Measurements from ENCODE around the gene RPS6KB2. TPM values are rescaled to one million over a fixed set of nuclear protein-coding genes. Genes with fewer than 3 reads are reported as not detected.

RPS6KB2 gene
- total RNA-seq, 4 donors from 2014 or later: 34.0 to 51.0 (median 48.0) TPM

DNA sequence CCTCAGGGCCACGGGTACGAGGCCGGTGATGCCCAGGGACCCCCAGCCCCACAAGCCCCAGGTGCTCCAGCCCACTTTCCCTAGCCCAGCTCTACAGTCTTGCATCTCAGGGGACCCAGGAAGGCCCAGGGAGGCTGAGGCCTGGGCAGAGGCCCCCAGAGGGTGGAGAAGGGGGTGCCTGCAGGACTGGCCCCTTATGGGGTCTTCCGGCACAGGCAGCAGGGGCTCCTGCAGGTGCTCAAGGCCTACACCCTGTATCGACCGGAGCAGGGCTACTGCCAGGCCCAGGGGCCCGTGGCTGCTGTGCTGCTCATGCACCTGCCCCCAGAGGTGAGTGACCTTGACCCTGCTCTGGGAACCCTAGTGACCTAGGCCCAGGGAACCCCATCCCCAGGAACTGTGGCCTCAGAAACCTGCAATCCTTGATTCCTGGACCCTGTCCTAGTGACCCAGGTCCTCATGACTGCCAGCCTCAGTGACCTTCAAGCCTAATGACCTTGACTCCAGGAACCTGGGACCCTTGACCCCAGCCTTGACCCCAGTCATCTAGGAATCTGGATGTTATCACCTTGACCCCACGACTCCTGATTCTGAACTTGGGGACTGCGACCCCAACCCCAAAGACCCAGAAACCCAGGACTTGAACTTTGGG is 22.5 kb upstream of the RPS6KB2 start:
- no peaks in the 10 kb centered on the region for H3K36me3 ChIP-seq
- H3K4me1 ChIP-seq: peaks cover 8 to 36% (median 28%) of the 10 kb centered on the region in 4 donors
- TF ChIP-seq EP300 (IDR thresholded peaks at IDR 0.05): no peak
- no peak for TF ChIP-seq CTCF (IDR thresholded peaks at IDR 0.05)
- TF ChIP-seq POLR2A (IDR thresholded peaks at IDR 0.05; ENCODE audit: low read depth): no peak
- TF ChIP-seq POLR2AphosphoS5 (IDR thresholded peaks at IDR 0.05): no peak
- no peak overlapping the region for H3K4me3 ChIP-seq
- H3K27me3 ChIP-seq: peaks cover 0 to 78% (median 9%) of the 10 kb centered on the region in 4 donors
- no peaks in the 10 kb centered on the region for H3K9me3 ChIP-seq
- WGBS: 88% methylated on average over 2 of the region's 9 CpGs
- DNase-seq (ENCODE audit: extremely low spot score): no peak
- intact Hi-C loops (cut with DNase I): no loop called here
- H3K27ac ChIP-seq (replicated peaks in 1 of 4): no peak overlapping the region

DNA sequence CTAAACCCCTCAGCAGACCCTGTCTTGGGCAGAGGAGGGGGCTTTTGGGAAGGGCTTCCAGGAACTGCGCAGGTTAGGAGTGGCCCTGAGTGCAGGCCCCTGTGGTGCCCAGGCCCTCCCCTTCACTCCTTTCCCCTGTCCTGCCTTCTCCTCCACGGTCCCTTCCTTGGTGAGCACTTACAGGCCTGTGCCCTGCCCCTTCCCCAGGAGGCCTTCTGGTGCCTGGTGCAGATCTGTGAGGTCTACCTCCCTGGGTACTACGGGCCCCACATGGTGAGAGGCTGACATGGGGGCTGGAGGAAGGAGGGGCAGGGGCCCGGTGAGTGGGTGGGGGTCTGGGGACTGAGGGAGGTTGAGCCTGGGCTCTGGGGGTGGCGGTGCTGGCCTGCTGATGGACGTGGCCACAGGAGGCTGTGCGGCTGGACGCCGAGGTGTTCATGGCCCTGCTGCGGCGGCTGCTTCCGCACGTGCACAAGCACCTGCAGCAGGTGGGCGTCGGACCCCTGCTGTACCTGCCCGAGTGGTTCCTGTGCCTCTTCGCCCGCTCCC is 21.8 kb upstream of the RPS6KB2 start:
- intact Hi-C loops (cut with DNase I): no loop called here
- H3K27ac ChIP-seq (replicated peaks in 1 of 4): no peak overlapping the region
- no peak for DNase-seq (ENCODE audit: extremely low spot score)

GRCh38 chr11:67406969-67407687 is 21.2 kb upstream of the RPS6KB2 start:
- H3K27ac ChIP-seq (replicated peaks in 1 of 4): no peak overlapping the region
- intact Hi-C loops (cut with DNase I): no loop called here

More for the DNA sequence above, 21.8 kb upstream of the RPS6KB2 start:
- peaks cover 6 to 32% (median 25%) of the 10 kb centered on the region in 4 donors for H3K4me1 ChIP-seq
- H3K27me3 ChIP-seq: peaks cover 0 to 85% (median 10%) of the 10 kb centered on the region in 4 donors
- 77% methylated on average over 14 of the region's 18 CpGs for WGBS
- TF ChIP-seq EP300 (IDR thresholded peaks at IDR 0.05): no peak
- TF ChIP-seq CTCF (IDR thresholded peaks at IDR 0.05): no peak
- TF ChIP-seq POLR2A (IDR thresholded peaks at IDR 0.05; ENCODE audit: low read depth): no peak
- no peak for TF ChIP-seq POLR2AphosphoS5 (IDR thresholded peaks at IDR 0.05)
- H3K9me3 ChIP-seq: no peaks in the 10 kb centered on the region
- H3K36me3 ChIP-seq: no peaks in the 10 kb centered on the region
- no peak overlapping the region for H3K4me3 ChIP-seq

DNA sequence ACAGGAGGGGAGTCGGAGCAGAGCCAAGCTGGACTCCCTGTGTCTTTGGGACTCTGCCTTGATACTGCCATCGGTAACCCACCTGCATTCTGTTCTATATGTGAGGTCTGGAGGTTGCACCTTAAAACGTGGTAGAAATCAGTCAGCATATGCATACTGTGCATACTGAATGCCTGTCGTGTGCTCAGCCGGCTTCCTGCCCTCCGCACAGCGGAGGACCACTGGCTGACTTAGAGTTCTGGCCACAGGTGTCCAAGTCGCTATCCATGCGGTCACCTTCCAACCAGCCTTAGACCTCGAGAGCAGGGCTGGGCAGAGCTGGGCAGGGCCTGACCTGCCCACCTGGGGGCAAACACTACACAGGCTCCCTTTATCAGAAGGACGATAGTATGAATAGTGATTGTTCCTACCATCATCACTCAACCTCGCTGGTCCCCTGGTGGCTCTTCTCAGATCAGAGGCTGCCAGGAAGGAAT is 20.6 kb upstream of the RPS6KB2 start:
- Histone ChIP-seq H3K27me3 (peaks cover 0 to 96% (median 10%) of the 10 kb centered on the region in 4 donors), H3K4me1 (peaks cover 0 to 26% (median 17%) of the 10 kb centered on the region in 4 donors), H3K36me3 (no peaks in the 10 kb centered on the region), H3K9me3 (no peaks in the 10 kb centered on the region), H3K27ac (replicated peaks in 1 of 4) (no peak overlapping the region), H3K4me3 (no peak overlapping the region)
- no peak for TF ChIP-seq EP300 (IDR thresholded peaks at IDR 0.05)
- TF ChIP-seq POLR2AphosphoS5 (IDR thresholded peaks at IDR 0.05): no peak
- no peak for TF ChIP-seq CTCF (IDR thresholded peaks at IDR 0.05)
- no peak for TF ChIP-seq POLR2A (IDR thresholded peaks at IDR 0.05; ENCODE audit: low read depth)
- intact Hi-C loops (cut with DNase I): no loop called here
- DNase-seq (ENCODE audit: extremely low spot score): no peak
- WGBS: 54% methylated on average over 10 of the region's 12 CpGs

More at GRCh38 chr11:67406969-67407687, 21.2 kb upstream of the RPS6KB2 start:
- WGBS: 49% methylated on average over 9 of the region's 12 CpGs
- peaks cover 0 to 92% (median 10%) of the 10 kb centered on the region in 4 donors for H3K27me3 ChIP-seq
- no peak overlapping the region for H3K4me3 ChIP-seq
- H3K9me3 ChIP-seq: no peaks in the 10 kb centered on the region
- peaks cover 4 to 29% (median 22%) of the 10 kb centered on the region in 4 donors for H3K4me1 ChIP-seq
- no peak for TF ChIP-seq POLR2AphosphoS5 (IDR thresholded peaks at IDR 0.05)
- TF ChIP-seq POLR2A (IDR thresholded peaks at IDR 0.05; ENCODE audit: low read depth): no peak
- TF ChIP-seq EP300 (IDR thresholded peaks at IDR 0.05): no peak
- no peak for TF ChIP-seq CTCF (IDR thresholded peaks at IDR 0.05)
- DNase-seq (ENCODE audit: extremely low spot score): no peak
- H3K36me3 ChIP-seq: no peaks in the 10 kb centered on the region
